NB4 (cell line): ENCODE measurements around the gene TFAP2D.

ENCODE experiments used
- CTCF ChIP-seq: IDR thresholded peaks from one replicate; pipeline ENCODE4 v1.5.1; 2012; ENCODE audit warnings: low read depth, low read length
- MAX ChIP-seq: IDR thresholded peaks from 2 replicates; pipeline ENCODE4 v1.6.1; 2011; ENCODE audit warnings: low read depth, low read length
- POLR2A ChIP-seq: IDR thresholded peaks from 2 replicates; pipeline ENCODE4 v1.6.1; 2011; ENCODE audit warnings: mild to moderate bottlenecking; ENCODE audit not compliant: insufficient read length; ENCODE audit errors: extremely low read depth

DNA sequence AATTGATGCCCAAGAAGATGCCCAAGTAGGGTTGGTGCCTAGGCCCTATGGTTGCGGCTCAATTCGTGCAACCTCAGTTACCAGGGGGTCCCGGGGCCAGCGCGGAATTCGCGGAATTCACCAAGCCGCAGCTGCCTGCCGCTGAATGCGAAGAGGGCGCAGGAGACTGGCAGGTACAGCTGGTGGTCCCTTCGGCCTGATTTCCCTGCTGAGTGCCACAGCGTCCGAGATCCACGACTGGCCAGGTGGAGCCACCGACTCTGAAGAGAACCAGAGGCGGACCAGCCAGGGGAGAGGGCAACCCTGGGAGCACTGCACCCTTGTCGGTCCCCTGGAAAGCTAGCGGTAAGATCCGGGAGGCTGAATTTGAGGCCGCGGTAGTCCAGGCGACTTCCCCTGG, 6.8 kb upstream of the TFAP2D start:
- TF ChIP-seq CTCF = no peak
- no peak for TF ChIP-seq POLR2A
- no peak for TF ChIP-seq MAX
